ENCODE measurements around the gene WNT11. TPM values are rescaled to one million over a fixed set of nuclear protein-coding genes. Genes with fewer than 3 reads are reported as not detected.

WNT11 gene
- total RNA-seq, 1 experiment from 2014 or later, result not detected

GRCh38 chr11:76243957-76244285, 37.6 kb upstream of the WNT11 start:
- BruUV-seq (replicated peaks), result no TSS peak
- CTCF ChIA-PET, result interaction anchor here (0.7 kb wide), 1 partner anchor 407 kb away, joined by 5 read pairs; no protein-coding TSS in a partner anchor
- intact Hi-C loops (cut with micrococcal nuclease; ENCODE audit: unreplicated experiment), result no loop called here
- H3K36me3 Mint-ChIP-seq (ENCODE audit: insufficient read depth, unreplicated experiment), result no peaks in the 10 kb centered on the region
- peaks cover 73% of the 10 kb centered on the region for H3K27me3 Mint-ChIP-seq (ENCODE audit: unreplicated experiment)
- no peaks in the 10 kb centered on the region for H3K4me1 Mint-ChIP-seq (ENCODE audit: low read depth, unreplicated experiment)
- DNase-seq, result no peak
- no peak overlapping the region for H3K27ac Mint-ChIP-seq (ENCODE audit: unreplicated experiment)
- H3K4me3 Mint-ChIP-seq (ENCODE audit: low read depth, unreplicated experiment), result no peak overlapping the region
- no peaks in the 10 kb centered on the region for H3K9me3 Mint-ChIP-seq (ENCODE audit: low read depth, unreplicated experiment)
- no peak for TF ChIP-seq CTCF (IDR thresholded peaks at IDR 0.05; ENCODE audit: unreplicated experiment)

- no peaks in the 10 kb centered on the region for H3K9me3 Mint-ChIP-seq (ENCODE audit: low read depth, unreplicated experiment)
- no peak overlapping the region for H3K27ac Mint-ChIP-seq (ENCODE audit: unreplicated experiment)
- intact Hi-C loops (cut with micrococcal nuclease; ENCODE audit: unreplicated experiment), result no loop called here
- no peaks in the 10 kb centered on the region for H3K4me1 Mint-ChIP-seq (ENCODE audit: low read depth, unreplicated experiment)
- no peak for DNase-seq
- H3K4me3 Mint-ChIP-seq (ENCODE audit: low read depth, unreplicated experiment), result no peak overlapping the region
- H3K27me3 Mint-ChIP-seq (ENCODE audit: unreplicated experiment), result peaks cover 69% of the 10 kb centered on the region
- TF ChIP-seq CTCF (IDR thresholded peaks at IDR 0.05; ENCODE audit: unreplicated experiment), result no peak
- H3K36me3 Mint-ChIP-seq (ENCODE audit: insufficient read depth, unreplicated experiment), result no peaks in the 10 kb centered on the region
- BruUV-seq (replicated peaks), result no TSS peak
- CTCF ChIA-PET, result interaction anchor here (0.7 kb wide), 1 partner anchor 407 kb away, joined by 5 read pairs; no protein-coding TSS in a partner anchor
Measured at GRCh38 chr11:76243193-76243956, 37.1 kb upstream of the WNT11 start.

GRCh38 chr11:76242004-76242779, 35.9 kb upstream of the WNT11 start:
- no peaks in the 10 kb centered on the region for H3K9me3 Mint-ChIP-seq (ENCODE audit: low read depth, unreplicated experiment)
- H3K27ac Mint-ChIP-seq (ENCODE audit: unreplicated experiment), result no peak overlapping the region
- no peak overlapping the region for H3K4me3 Mint-ChIP-seq (ENCODE audit: low read depth, unreplicated experiment)
- no peak for TF ChIP-seq CTCF (IDR thresholded peaks at IDR 0.05; ENCODE audit: unreplicated experiment)
- peaks cover under 1% of the 10 kb centered on the region for H3K4me1 Mint-ChIP-seq (ENCODE audit: low read depth, unreplicated experiment)
- no TSS peak for BruUV-seq (replicated peaks)
- intact Hi-C loops (cut with micrococcal nuclease; ENCODE audit: unreplicated experiment), result no loop called here
- no peak for DNase-seq
- no peaks in the 10 kb centered on the region for H3K36me3 Mint-ChIP-seq (ENCODE audit: insufficient read depth, unreplicated experiment)
- CTCF ChIA-PET, result interaction anchor here (0.5 to 1.1 kb wide), 2 partner anchors 14 to 418 kb away, joined by 3 read pairs; no protein-coding TSS in a partner anchor
- H3K27me3 Mint-ChIP-seq (ENCODE audit: unreplicated experiment), result peaks cover 68% of the 10 kb centered on the region

GRCh38 chr11:76241243-76242000, 35.1 kb upstream of the WNT11 start:
- peaks cover 60% of the 10 kb centered on the region for H3K27me3 Mint-ChIP-seq (ENCODE audit: unreplicated experiment)

More at GRCh38 chr11:76241243-76242000, 35.1 kb upstream of the WNT11 start:
- Mint-ChIP-seq H3K4me3 (ENCODE audit: low read depth, unreplicated experiment) (no peak overlapping the region), H3K9me3 (ENCODE audit: low read depth, unreplicated experiment) (no peaks in the 10 kb centered on the region), H3K27ac (ENCODE audit: unreplicated experiment) (no peak overlapping the region), H3K36me3 (ENCODE audit: insufficient read depth, unreplicated experiment) (peaks cover 4% of the 10 kb centered on the region), H3K4me1 (ENCODE audit: low read depth, unreplicated experiment) (peaks cover 8% of the 10 kb centered on the region)
- DNase-seq, result no peak
- no TSS peak for BruUV-seq (replicated peaks)
- CTCF ChIA-PET, result interaction anchor here (1.1 kb wide), 1 partner anchor 14 kb away, joined by 3 read pairs; no protein-coding TSS in a partner anchor
- no peak for TF ChIP-seq CTCF (IDR thresholded peaks at IDR 0.05; ENCODE audit: unreplicated experiment)
- intact Hi-C loops (cut with micrococcal nuclease; ENCODE audit: unreplicated experiment), result no loop called here

Measured in Calu3 (cell line).